ENCODE measurements around the gene RALGPS1.
"Not testable (repeated sequence)": the region's sequence is repeated elsewhere in the genome, so short reads cannot be mapped to it uniquely, and the experiment has no call there.

The RALGPS1 gene

GRCh38 chr9:127168756-127169574 lies 254.4 kb downstream of the RALGPS1 start:
- DNase-seq (ENCODE audit: low read depth in 3 of 3, low spot score in 1 of 3): no peak

GRCh38 chr9:127169575-127169883 lies 254.9 kb downstream of the RALGPS1 start:
- DNase-seq (ENCODE audit: low read depth in 3 of 3, low spot score in 1 of 3): no peak

GRCh38 chr9:127170103-127170502 lies 255.5 kb downstream of the RALGPS1 start:
- DNase-seq (ENCODE audit: low read depth in 3 of 3, low spot score in 1 of 3): no peak

GRCh38 chr9:127170652-127171051 lies 256.1 kb downstream of the RALGPS1 start:
- no peak for DNase-seq (ENCODE audit: low read depth in 3 of 3, low spot score in 1 of 3)

- DNase-seq (ENCODE audit: low read depth in 3 of 3, low spot score in 1 of 3): not testable (repeated sequence)
Observed at GRCh38 chr9:127171348-127171747, 256.8 kb downstream of the RALGPS1 start.

- no peak for DNase-seq (ENCODE audit: low read depth in 3 of 3, low spot score in 1 of 3)
Observed at GRCh38 chr9:127172066-127172707, 257.6 kb downstream of the RALGPS1 start.

GRCh38 chr9:127173063-127173462 lies 258.5 kb downstream of the RALGPS1 start:
- no peak for DNase-seq (ENCODE audit: low read depth in 3 of 3, low spot score in 1 of 3)

- DNase-seq (ENCODE audit: low read depth in 3 of 3, low spot score in 1 of 3): no peak
Observed at GRCh38 chr9:127174386-127175318, 260.1 kb downstream of the RALGPS1 start.

- DNase-seq (ENCODE audit: low read depth in 3 of 3, low spot score in 1 of 3): no peak
Observed at GRCh38 chr9:127175319-127175715, 260.7 kb downstream of the RALGPS1 start.

GRCh38 chr9:127175764-127176163 lies 261.2 kb downstream of the RALGPS1 start:
- no peak for DNase-seq (ENCODE audit: low read depth in 3 of 3, low spot score in 1 of 3)

- no peak for DNase-seq (ENCODE audit: low read depth in 3 of 3, low spot score in 1 of 3)
Observed at GRCh38 chr9:127176631-127177030, 262.0 kb downstream of the RALGPS1 start.

GRCh38 chr9:127177231-127177630 lies 262.6 kb downstream of the RALGPS1 start:
- DNase-seq (ENCODE audit: low read depth in 3 of 3, low spot score in 1 of 3): no peak

GRCh38 chr9:127177665-127178265 lies 263.2 kb downstream of the RALGPS1 start:
- DNase-seq (ENCODE audit: low read depth in 3 of 3, low spot score in 1 of 3): no peak

GRCh38 chr9:127178686-127179632 lies 264.4 kb downstream of the RALGPS1 start:
- DNase-seq (ENCODE audit: low read depth in 3 of 3, low spot score in 1 of 3): no peak

- DNase-seq (ENCODE audit: low read depth in 3 of 3, low spot score in 1 of 3): no peak
Observed at GRCh38 chr9:127179633-127180441, 265.3 kb downstream of the RALGPS1 start.

- DNase-seq (ENCODE audit: low read depth in 3 of 3, low spot score in 1 of 3): no peak
Observed at GRCh38 chr9:127180457-127181314, 266.1 kb downstream of the RALGPS1 start.

- no peak for DNase-seq (ENCODE audit: low read depth in 3 of 3, low spot score in 1 of 3)
Observed at GRCh38 chr9:127181315-127181580, 266.7 kb downstream of the RALGPS1 start.

- no peak for DNase-seq (ENCODE audit: low read depth in 3 of 3, low spot score in 1 of 3)
Observed at GRCh38 chr9:127181595-127182190, 267.1 kb downstream of the RALGPS1 start.
